ENCODE data around the gene CSH2.

The CSH2 gene

DNA sequence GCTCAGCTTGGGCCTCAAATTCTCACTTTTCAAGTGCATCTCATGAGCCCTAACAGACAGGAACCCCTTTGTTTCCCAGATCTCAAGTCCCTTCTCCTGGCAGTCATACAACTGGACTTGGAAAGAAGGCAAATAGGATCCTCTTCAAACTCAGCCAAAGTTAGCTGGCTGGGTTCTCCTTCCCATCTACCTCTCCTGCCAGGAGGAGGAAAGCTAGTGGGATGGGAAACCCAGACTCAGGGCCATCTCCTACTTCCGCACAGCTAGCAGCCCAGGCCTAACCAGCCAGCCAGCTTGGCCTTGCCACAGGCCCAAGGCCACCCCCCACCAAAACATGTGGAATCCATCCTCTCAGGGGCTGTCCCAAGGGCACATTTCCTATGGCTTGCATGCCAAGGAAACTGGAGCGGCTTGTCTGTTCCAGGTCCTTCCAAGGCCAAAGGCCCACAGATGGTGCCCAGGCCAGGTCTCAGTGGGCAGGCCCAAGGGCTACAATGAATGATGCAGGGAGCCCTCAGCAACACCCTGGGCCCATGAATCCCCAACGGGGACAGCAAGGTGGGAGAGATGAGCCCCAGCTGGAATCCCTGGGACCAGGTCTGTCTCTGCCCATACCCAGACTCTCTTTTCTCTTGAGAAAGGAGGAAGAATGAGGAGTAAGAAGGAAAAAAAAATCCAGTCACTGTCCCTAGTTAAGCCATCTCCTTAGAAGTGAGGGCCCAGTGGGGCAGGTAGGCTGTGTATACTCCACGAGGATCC lies 32.7 kb downstream of the CSH2 start:
- H3K4me3 ChIP-seq (ENCODE audit: control insufficient read depth, low read depth, low read length), result peak overlapping the region; percentile 89

DNA sequence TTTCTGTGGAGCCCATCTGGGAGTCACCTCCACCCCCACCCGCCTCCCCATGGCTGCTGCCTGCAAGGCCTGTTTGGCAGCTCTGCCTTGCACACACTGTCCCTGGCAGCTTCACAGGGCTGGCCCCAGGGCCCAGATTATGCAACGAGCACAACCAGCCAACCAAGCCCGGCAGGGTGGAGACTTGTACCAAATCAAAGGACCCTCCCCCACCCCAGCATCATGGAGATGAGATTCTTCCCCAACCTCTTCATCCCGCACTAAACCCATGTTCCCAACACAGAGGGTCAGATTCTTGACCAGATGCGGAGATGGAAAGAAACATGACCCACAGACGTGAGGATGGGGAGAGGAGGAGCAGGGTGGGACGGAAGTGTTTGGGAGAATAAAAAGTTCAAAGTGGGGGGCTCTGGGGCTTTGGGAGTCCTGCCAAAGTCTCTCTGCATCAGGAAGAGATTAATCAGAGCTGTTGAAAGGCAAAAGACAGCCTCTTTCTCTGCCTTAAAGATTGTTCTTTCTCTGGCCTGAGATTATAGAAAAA lies 34.8 kb downstream of the CSH2 start:
- H3K4me3 ChIP-seq (ENCODE audit: control insufficient read depth, low read depth, low read length), result peak overlapping the region; percentile 10
- DNase-seq (ENCODE audit: low read depth), result peak; percentile 95
- TF ChIP-seq CTCF (conservative IDR thresholded peaks at IDR 0.05; ENCODE audit: control insufficient read depth, insufficient read depth, low read depth, low read length), result no peak

More for the DNA sequence above, 32.7 kb downstream of the CSH2 start:
- peak; percentile 41 for DNase-seq (ENCODE audit: low read depth)
- TF ChIP-seq CTCF (conservative IDR thresholded peaks at IDR 0.05; ENCODE audit: control insufficient read depth, insufficient read depth, low read depth, low read length), result no peak

DNA sequence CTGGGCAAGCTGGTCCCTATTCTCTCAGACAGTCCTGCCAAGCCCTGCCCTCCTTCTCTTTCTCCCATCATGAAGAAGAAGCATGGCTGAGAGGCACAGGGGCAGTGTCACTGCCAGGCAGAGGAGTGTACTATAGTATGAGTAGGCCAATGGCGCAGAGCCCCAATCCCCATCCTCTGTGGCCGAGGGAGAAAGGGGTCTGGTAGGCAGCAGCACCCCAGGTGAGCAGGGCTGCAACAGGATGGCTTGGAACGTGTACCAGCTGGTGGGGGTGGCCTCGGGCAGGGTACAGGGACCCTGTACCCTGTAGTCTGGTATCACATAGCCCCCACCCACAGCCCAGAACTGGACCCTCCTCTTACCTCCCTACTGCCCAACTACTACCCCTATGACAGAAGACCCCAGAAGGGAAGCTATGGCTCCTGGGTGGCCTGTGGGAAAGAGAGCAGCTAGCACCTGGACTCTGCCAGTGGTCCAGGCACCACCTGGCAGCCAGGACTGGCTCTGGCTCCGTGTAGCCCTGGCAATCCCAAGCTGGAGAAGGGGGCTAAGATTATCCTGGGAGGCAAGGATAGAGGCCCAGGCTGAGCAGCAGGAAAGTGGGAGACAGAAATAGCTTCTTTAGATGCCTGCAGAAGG lies 35.4 kb downstream of the CSH2 start:
- DNase-seq (ENCODE audit: low read depth), result no peak
- no peak overlapping the region for H3K4me3 ChIP-seq (ENCODE audit: control insufficient read depth, low read depth, low read length)
- no peak for TF ChIP-seq CTCF (conservative IDR thresholded peaks at IDR 0.05; ENCODE audit: control insufficient read depth, insufficient read depth, low read depth, low read length)

GRCh38 chr17:63837480-63837879 lies 36.0 kb downstream of the CSH2 start:
- no peak for TF ChIP-seq CTCF (conservative IDR thresholded peaks at IDR 0.05; ENCODE audit: control insufficient read depth, insufficient read depth, low read depth, low read length)
- no peak overlapping the region for H3K4me3 ChIP-seq (ENCODE audit: control insufficient read depth, low read depth, low read length)
- DNase-seq (ENCODE audit: low read depth), result no peak

- no peak overlapping the region for H3K4me3 ChIP-seq (ENCODE audit: control insufficient read depth, low read depth, low read length)
- no peak for TF ChIP-seq CTCF (conservative IDR thresholded peaks at IDR 0.05; ENCODE audit: control insufficient read depth, insufficient read depth, low read depth, low read length)
- no peak for DNase-seq (ENCODE audit: low read depth)
These were observed 36.7 kb downstream of the CSH2 start for GRCh38 chr17:63836811-63837210.

DNA sequence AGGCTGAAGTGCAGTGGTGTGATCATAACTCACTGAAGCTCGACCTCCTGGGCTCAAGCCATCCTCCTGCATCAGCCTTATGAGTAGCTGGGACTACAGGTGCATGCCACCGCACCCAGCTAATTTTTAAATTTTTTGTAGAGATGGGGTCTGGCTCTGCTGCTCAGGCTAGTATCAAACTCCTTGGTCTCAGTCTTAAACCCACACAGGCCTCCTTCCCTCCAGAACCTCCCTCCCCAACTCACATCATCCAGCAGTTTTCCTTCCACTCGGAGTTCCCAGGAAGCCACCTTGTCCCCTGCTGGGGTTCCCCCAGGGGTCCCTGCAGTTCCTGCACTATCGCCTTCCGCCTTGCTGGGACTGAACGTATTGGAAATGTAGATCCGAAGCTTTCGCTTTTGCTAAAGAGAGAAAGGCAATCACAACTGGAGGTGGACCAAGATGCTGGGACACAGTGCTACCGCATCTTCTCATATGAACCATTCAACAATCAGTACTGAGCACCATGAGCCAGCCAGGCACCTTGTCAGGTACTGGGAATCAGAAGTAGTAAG lies 38.2 kb downstream of the CSH2 start:
- TF ChIP-seq CTCF (conservative IDR thresholded peaks at IDR 0.05; ENCODE audit: control insufficient read depth, insufficient read depth, low read depth, low read length), result no peak
- no peak for DNase-seq (ENCODE audit: low read depth)
- H3K4me3 ChIP-seq (ENCODE audit: control insufficient read depth, low read depth, low read length), result no peak overlapping the region

All from fibroblast of mammary gland (primary cell).